GM12873 (cell line): ENCODE measurements around the gene KCTD12.

Experiments
- TF ChIP-seq, protein P1 (sequence below): IDR thresholded peaks from 2 replicates; pipeline ENCODE4 v1.5.1; 2012; ENCODE audit warnings: low read depth, mild to moderate bottlenecking, moderate library complexity, low read length, control low read depth; ENCODE audit not compliant: insufficient read depth; ENCODE audit errors: missing control alignments

The KCTD12 gene

DNA sequence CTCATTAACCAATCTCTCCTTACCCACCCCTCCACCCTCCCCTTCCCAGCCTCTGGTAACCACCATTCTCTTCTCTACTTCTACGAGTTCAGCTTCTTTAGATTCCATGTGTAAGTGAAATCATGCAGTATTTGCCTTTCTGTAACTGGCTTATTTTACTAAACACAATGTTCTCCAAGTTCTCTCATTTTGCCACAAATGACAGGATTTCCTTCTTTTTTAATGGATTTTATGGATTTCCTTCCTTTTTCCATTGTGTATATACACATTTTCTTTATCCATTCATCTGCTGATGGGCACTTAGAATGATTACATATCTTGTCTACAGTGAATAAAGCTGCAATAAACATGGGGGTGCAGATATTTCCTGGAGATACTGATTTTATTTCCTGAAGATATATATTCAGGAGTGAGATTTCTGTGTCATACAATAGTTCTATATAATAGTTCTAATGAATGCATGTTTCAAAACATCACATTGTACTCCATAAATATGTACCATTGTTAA, 20.2 kb downstream of the KCTD12 start:
- TF ChIP-seq, protein P1, sequence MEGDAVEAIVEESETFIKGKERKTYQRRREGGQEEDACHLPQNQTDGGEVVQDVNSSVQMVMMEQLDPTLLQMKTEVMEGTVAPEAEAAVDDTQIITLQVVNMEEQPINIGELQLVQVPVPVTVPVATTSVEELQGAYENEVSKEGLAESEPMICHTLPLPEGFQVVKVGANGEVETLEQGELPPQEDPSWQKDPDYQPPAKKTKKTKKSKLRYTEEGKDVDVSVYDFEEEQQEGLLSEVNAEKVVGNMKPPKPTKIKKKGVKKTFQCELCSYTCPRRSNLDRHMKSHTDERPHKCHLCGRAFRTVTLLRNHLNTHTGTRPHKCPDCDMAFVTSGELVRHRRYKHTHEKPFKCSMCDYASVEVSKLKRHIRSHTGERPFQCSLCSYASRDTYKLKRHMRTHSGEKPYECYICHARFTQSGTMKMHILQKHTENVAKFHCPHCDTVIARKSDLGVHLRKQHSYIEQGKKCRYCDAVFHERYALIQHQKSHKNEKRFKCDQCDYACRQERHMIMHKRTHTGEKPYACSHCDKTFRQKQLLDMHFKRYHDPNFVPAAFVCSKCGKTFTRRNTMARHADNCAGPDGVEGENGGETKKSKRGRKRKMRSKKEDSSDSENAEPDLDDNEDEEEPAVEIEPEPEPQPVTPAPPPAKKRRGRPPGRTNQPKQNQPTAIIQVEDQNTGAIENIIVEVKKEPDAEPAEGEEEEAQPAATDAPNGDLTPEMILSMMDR, result no peak

- TF ChIP-seq, protein P1, result no peak
These were observed 21.1 kb downstream of the KCTD12 start for GRCh38 chr13:76865109-76865508.

DNA sequence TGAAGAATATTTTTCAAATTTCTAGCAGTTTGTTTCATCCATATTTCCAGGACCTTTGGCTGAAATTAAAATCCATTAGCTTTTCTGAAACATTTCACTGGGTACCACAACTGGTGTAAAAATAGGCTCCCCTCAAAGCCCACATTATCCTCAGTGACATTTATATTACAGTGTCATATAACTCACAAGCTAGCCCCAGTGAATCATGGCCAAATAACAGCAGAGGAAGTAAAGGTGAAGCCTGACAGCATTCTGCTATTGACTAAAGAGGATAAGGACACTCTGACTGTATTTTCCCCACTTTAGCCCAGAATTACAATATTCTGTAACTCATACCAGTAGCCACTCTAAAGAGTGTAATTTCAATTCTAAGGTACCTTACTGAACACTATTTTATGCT, 21.9 kb downstream of the KCTD12 start:
- TF ChIP-seq, protein P1, result no peak

GRCh38 chr13:76863022-76863421, 23.2 kb downstream of the KCTD12 start:
- TF ChIP-seq, protein P1, result no peak

- TF ChIP-seq, protein P1, result no peak
These were observed 24.3 kb downstream of the KCTD12 start for GRCh38 chr13:76861859-76862258.

- TF ChIP-seq, protein P1, result no peak
These were observed 25.5 kb downstream of the KCTD12 start for GRCh38 chr13:76860706-76861105.

- TF ChIP-seq, protein P1, result no peak
These were observed 31.3 kb downstream of the KCTD12 start for GRCh38 chr13:76854894-76855293.
